ENCODE results near the gene CTNND2. TPM values are rescaled to one million over a fixed set of nuclear protein-coding genes. Genes with fewer than 3 reads are reported as not detected.

CTNND2 gene
- total RNA-seq, 1 donor from 2014 or later: 0.29 TPM

DNA sequence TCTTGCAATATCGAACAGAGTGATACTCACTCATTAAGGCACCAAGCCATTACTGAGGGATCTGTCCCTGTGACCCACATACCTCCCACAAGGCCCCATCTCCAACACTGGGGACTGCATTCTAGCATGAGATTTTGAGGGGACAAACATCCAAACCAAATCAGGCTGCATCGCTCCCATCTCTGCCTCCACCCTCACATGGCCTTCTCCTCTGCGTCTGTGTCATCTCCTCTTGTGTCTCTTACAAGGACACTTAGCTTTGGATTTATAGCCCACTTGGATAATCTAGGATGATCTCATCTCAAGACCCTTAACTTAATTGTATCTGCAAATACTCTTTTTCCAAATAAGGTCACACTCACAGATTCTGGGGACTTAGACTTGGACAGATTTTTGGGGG lies 858.8 kb downstream of the CTNND2 start:
- no peak for DNase-seq (ENCODE audit: low read depth)
- no peaks in the 10 kb centered on the region for H3K27me3 ChIP-seq (ENCODE audit: control insufficient read depth, insufficient read depth, low read length)
- no peaks in the 10 kb centered on the region for H3K36me3 ChIP-seq (ENCODE audit: control insufficient read depth, insufficient read depth, low read length)
- TF ChIP-seq, protein P1, sequence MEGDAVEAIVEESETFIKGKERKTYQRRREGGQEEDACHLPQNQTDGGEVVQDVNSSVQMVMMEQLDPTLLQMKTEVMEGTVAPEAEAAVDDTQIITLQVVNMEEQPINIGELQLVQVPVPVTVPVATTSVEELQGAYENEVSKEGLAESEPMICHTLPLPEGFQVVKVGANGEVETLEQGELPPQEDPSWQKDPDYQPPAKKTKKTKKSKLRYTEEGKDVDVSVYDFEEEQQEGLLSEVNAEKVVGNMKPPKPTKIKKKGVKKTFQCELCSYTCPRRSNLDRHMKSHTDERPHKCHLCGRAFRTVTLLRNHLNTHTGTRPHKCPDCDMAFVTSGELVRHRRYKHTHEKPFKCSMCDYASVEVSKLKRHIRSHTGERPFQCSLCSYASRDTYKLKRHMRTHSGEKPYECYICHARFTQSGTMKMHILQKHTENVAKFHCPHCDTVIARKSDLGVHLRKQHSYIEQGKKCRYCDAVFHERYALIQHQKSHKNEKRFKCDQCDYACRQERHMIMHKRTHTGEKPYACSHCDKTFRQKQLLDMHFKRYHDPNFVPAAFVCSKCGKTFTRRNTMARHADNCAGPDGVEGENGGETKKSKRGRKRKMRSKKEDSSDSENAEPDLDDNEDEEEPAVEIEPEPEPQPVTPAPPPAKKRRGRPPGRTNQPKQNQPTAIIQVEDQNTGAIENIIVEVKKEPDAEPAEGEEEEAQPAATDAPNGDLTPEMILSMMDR (IDR thresholded peaks at IDR 0.05; ENCODE audit: insufficient read depth, low read length, poor library complexity, severe bottlenecking): no peak
- H3K4me3 ChIP-seq (ENCODE audit: low read depth, low read length): no peak overlapping the region

- no peaks in the 10 kb centered on the region for H3K36me3 ChIP-seq (ENCODE audit: control insufficient read depth, insufficient read depth, low read length)
- no peaks in the 10 kb centered on the region for H3K27me3 ChIP-seq (ENCODE audit: control insufficient read depth, insufficient read depth, low read length)
- TF ChIP-seq, protein P1 (IDR thresholded peaks at IDR 0.05; ENCODE audit: insufficient read depth, low read length, poor library complexity, severe bottlenecking): no peak
Measured at GRCh38 chr5:11044581-11044980, 859.7 kb downstream of the CTNND2 start.

GRCh38 chr5:11043881-11044280 lies 860.4 kb downstream of the CTNND2 start:
- Histone ChIP-seq H3K36me3 (ENCODE audit: control insufficient read depth, insufficient read depth, low read length) (no peaks in the 10 kb centered on the region), H3K27me3 (ENCODE audit: control insufficient read depth, insufficient read depth, low read length) (no peaks in the 10 kb centered on the region), H3K4me3 (ENCODE audit: low read depth, low read length) (no peak overlapping the region)
- TF ChIP-seq, protein P1 (IDR thresholded peaks at IDR 0.05; ENCODE audit: insufficient read depth, low read length, poor library complexity, severe bottlenecking): no peak
- no peak for DNase-seq (ENCODE audit: low read depth)

More at GRCh38 chr5:11044581-11044980, 859.7 kb downstream of the CTNND2 start:
- H3K4me3 ChIP-seq (ENCODE audit: low read depth, low read length): no peak overlapping the region
- DNase-seq (ENCODE audit: low read depth): no peak

DNA sequence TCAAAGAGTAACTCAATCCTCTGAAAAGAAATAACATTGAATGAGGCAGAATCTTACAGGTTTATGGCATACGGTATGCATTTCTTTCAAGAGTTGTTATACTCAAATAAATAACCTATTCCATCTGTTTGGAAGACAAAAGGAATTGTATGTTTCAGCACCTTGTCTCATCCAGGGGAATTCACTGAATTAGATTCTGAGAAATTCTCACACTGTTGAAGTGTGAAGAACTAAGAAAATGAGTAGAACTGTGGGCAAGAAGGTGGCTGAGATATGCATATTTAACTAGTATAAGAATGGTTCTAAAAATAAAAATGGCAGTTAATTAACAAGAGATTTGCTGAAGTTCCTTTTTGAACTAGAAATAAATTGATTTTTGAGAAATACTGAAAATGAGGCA lies 863.9 kb downstream of the CTNND2 start:
- Histone ChIP-seq H3K36me3 (ENCODE audit: control insufficient read depth, insufficient read depth, low read length) (no peaks in the 10 kb centered on the region), H3K27me3 (ENCODE audit: control insufficient read depth, insufficient read depth, low read length) (no peaks in the 10 kb centered on the region), H3K4me3 (ENCODE audit: low read depth, low read length) (no peak overlapping the region)
- no peak for DNase-seq (ENCODE audit: low read depth)
- TF ChIP-seq, protein P1 (IDR thresholded peaks at IDR 0.05; ENCODE audit: insufficient read depth, low read length, poor library complexity, severe bottlenecking): no peak

- TF ChIP-seq, protein P1 (IDR thresholded peaks at IDR 0.05; ENCODE audit: insufficient read depth, low read length, poor library complexity, severe bottlenecking): no peak
- no peak overlapping the region for H3K4me3 ChIP-seq (ENCODE audit: low read depth, low read length)
- no peaks in the 10 kb centered on the region for H3K27me3 ChIP-seq (ENCODE audit: control insufficient read depth, insufficient read depth, low read length)
- DNase-seq (ENCODE audit: low read depth): no peak
- no peaks in the 10 kb centered on the region for H3K36me3 ChIP-seq (ENCODE audit: control insufficient read depth, insufficient read depth, low read length)
Measured at GRCh38 chr5:11038772-11039171, 865.5 kb downstream of the CTNND2 start.

- H3K27me3 ChIP-seq (ENCODE audit: control insufficient read depth, insufficient read depth, low read length): no peaks in the 10 kb centered on the region
- no peaks in the 10 kb centered on the region for H3K36me3 ChIP-seq (ENCODE audit: control insufficient read depth, insufficient read depth, low read length)
- DNase-seq (ENCODE audit: low read depth): no peak
- H3K4me3 ChIP-seq (ENCODE audit: low read depth, low read length): no peak overlapping the region
- TF ChIP-seq, protein P1 (IDR thresholded peaks at IDR 0.05; ENCODE audit: insufficient read depth, low read length, poor library complexity, severe bottlenecking): no peak
Measured at GRCh38 chr5:11037941-11038340, 866.3 kb downstream of the CTNND2 start.
